Tibial nerve (tissue), 4 donors: ENCODE results near the gene CDR2. TPM values are rescaled to one million over a fixed set of nuclear protein-coding genes. Genes with fewer than 3 reads are reported as not detected.
A peak's percentile ranks its signal among the peaks of the same experiment; 100 is the strongest.
"Not testable (repeated sequence)": the region's sequence is repeated elsewhere in the genome, so short reads cannot be mapped to it uniquely, and the experiment has no call there.

ENCODE experiments used
- DNase-seq, 2 donors: peaks; one replicate each; pipeline ENCODE4 v3.0.0-alpha.2; 2019; ENCODE audit warnings: low spot score in 2 of 2
- H3K27ac ChIP-seq, 4 donors: fragments of 200-600 bp; sonication (generic) in 3 of 4; one replicate each; pipeline ENCODE4 v1.5.1; 2017 to 2019; ENCODE audit warnings: mild to moderate bottlenecking in 1 of 4
- H3K27me3 ChIP-seq, 2 donors: fragments of 200-600 bp; sonication (generic) in 1 of 2; one replicate each; pipeline versions ENCODE4 v1.5.1 to v1.6.0; 2017 to 2019
- H3K36me3 ChIP-seq, 3 donors: fragments of 200-600 bp; sonication (generic); one replicate each; pipeline ENCODE4 v1.5.1; 2018 to 2019
- H3K4me1 ChIP-seq, 4 donors: fragments of 200-600 bp; sonication (generic) in 3 of 4; one replicate each; pipeline ENCODE4 v1.5.1; 2017 to 2019
- H3K4me3 ChIP-seq, 4 donors: fragments of 200-600 bp; sonication (generic) in 3 of 4; one replicate each; pipeline ENCODE4 v1.5.1; 2017 to 2019; ENCODE audit warnings: mild to moderate bottlenecking in 1 of 4, moderate library complexity in 1 of 4
- H3K9me3 ChIP-seq, 4 donors: fragments of 200-600 bp; sonication (generic) in 3 of 4; one replicate each; pipeline ENCODE4 v1.5.1; 2017 to 2019
- EP300 ChIP-seq, 2 donors: sonication (generic); formaldehyde crosslinking; IDR thresholded peaks; one replicate each; pipeline ENCODE4 v1.6.1; 2017; ENCODE audit warnings: antibody characterized with exemption in 2 of 2, mild to moderate bottlenecking in 1 of 2
- POLR2A ChIP-seq, 2 donors: fragments of 450-650 bp; IDR thresholded peaks; one replicate each; pipeline ENCODE4 v1.6.1; 2017; ENCODE audit warnings: antibody characterized with exemption in 2 of 2, mild to moderate bottlenecking in 2 of 2, moderate library complexity in 2 of 2
- WGBS, 2 donors: methylation state at CpG; one replicate each; pipeline ENCODE4 v1.1.5; 2018; 5-methylcytosine and 5-hydroxymethylcytosine counted together
- total RNA-seq, 4 donors: library from RNA; depleted of rRNA; stranded (reverse); fragments of >200 nt; gene quantifications; one replicate each; pipeline ENCODE4 v1.1.0, GENCODE V29; 2016
- TF ChIP-seq, protein P1 (sequence below), 5 experiments: fragments of 200-600 bp in 3 of 5; fragments of 450-650 bp in 2 of 5; sonication (generic) in 3 of 5; IDR thresholded peaks; one replicate each; pipeline ENCODE4 v1.5.1; 2016 to 2019; ENCODE audit warnings: antibody characterized with exemption in 5 of 5, mild to moderate bottlenecking in 3 of 5, moderate library complexity in 2 of 5

CDR2 gene
- total RNA-seq, 4 donors from 2014 or later: 16.4 to 25.1 (median 18.7) TPM

DNA sequence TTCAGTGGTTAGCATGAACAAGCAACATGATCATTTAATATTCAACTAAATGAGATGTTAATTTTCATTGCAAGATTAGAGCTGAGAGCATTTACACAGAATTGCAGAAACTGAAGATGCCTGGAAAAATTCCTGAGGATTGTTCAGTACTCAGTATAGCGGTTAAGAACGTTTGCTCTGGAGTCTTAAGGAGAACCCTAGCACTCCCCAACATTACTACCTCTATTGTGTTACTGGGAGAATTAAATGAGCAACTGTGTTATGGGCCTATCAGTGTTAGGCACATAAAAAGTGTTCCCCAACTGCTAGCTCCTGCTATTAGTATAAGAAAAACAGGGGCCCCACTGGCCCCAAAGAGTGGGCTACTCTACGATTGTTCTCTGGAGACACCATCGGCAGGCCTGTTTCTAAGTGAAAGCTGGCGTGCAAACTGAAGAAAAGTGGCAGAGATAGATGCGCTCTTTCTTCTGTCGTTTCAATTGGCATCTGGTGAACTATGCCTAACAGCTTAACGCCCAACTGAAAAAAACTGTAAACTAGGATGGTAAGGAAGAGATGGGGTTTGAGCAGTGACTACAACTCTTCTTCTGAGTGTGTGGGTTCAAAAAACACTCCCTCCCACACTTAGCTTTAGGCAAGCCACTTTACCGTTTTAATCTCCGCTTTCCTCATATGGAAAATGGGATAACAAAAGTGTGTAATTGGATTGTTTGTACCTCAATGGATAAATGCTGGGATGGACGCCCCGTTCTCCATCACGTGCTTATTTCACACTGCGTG lies 1.3 kb downstream of the CDR2 start:
- WGBS, 2 donors: 36 to 44% methylated on average over 14 of the region's 14 CpGs
- H3K4me1 ChIP-seq: peaks cover 0 to 46% (median 14%) of the 10 kb centered on the region in 4 donors

DNA sequence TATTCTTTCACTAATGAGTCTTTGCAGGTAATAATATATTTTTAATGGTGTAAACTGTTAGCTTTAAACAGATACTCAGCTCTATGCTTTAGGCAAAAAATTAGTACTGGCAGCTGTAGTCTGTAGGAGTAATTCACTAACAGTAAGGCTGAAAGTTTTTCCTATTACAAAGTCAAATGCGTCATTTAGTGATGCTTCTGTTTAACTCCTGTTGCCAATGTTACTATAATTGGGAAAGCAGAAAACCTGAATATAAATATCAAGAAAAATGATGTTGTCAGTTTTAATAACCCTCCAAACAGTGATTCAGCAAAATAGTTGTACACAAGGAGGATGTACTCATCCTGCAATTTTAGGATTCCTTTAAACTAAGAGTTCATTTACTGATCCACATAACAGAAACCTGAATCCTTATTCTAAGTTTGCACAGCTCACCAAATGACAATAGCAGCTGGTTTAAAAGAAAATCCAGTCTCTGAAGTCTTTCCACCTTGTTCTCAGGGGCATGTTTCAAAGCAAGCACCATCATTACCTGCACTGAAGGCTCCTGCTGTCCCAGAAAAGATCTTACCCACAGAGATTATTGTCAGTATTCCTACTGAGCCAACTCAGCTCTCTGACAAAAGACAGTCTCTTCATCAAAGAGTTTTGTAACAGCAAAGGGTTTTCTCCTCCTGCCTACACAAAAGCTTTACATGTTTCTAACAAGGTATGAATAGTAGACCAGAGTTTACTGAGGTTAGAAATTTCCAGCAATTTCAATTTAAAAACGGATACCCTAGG lies 4.2 kb downstream of the CDR2 start:
- DNase-seq: no peak
- H3K4me1 ChIP-seq: peaks cover 0 to 43% (median 14%) of the 10 kb centered on the region in 4 donors
- WGBS, 2 donors: 52 to 56% methylated on average over 2 of the region's 2 CpGs
- no peak overlapping the region for H3K4me3 ChIP-seq
- no peaks in the 10 kb centered on the region for H3K9me3 ChIP-seq
- H3K36me3 ChIP-seq: no peaks in the 10 kb centered on the region
- TF ChIP-seq, protein P1, sequence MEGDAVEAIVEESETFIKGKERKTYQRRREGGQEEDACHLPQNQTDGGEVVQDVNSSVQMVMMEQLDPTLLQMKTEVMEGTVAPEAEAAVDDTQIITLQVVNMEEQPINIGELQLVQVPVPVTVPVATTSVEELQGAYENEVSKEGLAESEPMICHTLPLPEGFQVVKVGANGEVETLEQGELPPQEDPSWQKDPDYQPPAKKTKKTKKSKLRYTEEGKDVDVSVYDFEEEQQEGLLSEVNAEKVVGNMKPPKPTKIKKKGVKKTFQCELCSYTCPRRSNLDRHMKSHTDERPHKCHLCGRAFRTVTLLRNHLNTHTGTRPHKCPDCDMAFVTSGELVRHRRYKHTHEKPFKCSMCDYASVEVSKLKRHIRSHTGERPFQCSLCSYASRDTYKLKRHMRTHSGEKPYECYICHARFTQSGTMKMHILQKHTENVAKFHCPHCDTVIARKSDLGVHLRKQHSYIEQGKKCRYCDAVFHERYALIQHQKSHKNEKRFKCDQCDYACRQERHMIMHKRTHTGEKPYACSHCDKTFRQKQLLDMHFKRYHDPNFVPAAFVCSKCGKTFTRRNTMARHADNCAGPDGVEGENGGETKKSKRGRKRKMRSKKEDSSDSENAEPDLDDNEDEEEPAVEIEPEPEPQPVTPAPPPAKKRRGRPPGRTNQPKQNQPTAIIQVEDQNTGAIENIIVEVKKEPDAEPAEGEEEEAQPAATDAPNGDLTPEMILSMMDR (IDR thresholded peaks at IDR 0.05): no peak
- TF ChIP-seq EP300 (IDR thresholded peaks at IDR 0.05): no peak
- TF ChIP-seq POLR2A (IDR thresholded peaks at IDR 0.05): no peak
- no peaks in the 10 kb centered on the region for H3K27me3 ChIP-seq
- peak overlapping the region in 3 of 4 donors; percentile 31 to 56 (median 53) for H3K27ac ChIP-seq

More for the DNA sequence above, 1.3 kb downstream of the CDR2 start:
- no peaks in the 10 kb centered on the region for H3K27me3 ChIP-seq
- H3K36me3 ChIP-seq: no peaks in the 10 kb centered on the region
- TF ChIP-seq, protein P1 (IDR thresholded peaks at IDR 0.05): no peak
- TF ChIP-seq EP300 (IDR thresholded peaks at IDR 0.05) (no peak), POLR2A (IDR thresholded peaks at IDR 0.05) (no peak)
- H3K4me3 ChIP-seq: peak overlapping the region; percentile 75 to 95 (median 80)
- H3K27ac ChIP-seq: peak overlapping the region in 1 of 4 donors; percentile 88
- no peak for DNase-seq
- H3K9me3 ChIP-seq: no peaks in the 10 kb centered on the region

DNA sequence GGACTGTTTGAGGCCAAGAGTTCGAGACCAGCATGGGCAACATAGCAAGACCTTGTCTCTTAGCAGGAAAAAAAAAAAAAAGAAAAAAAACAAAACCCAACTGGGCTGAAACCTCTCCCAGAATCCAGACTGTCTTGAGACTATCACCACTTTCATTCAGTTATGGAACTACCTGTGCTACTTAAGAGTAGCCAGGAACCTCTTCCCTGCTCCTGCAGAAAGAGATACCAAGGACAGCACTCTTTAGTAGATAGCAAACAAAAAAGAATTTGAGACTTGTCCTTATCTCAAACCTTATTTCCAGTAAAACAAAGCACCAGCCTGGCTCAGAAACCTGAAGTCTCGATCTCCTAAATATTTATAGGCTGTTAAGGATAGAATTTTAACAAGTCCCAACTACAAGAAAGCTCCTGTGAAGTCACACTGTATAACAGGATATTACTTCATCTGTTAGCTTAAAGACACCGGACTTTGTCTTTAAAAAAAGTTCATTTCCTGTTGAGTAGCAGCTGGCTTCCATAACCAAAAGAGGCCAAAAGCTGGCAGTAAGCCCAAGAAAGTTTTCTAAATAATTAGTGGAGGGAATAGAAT lies 5.1 kb downstream of the CDR2 start:
- no peak for TF ChIP-seq POLR2A (IDR thresholded peaks at IDR 0.05)
- TF ChIP-seq, protein P1 (IDR thresholded peaks at IDR 0.05): no peak
- TF ChIP-seq EP300 (IDR thresholded peaks at IDR 0.05): no peak
- DNase-seq: no peak
- Histone ChIP-seq H3K36me3 (peaks cover 0 to 8% (median 6%) of the 10 kb centered on the region in 3 donors), H3K9me3 (no peaks in the 10 kb centered on the region), H3K4me1 (peaks cover 0 to 40% (median 14%) of the 10 kb centered on the region in 4 donors), H3K4me3 (no peak overlapping the region), H3K27ac (peak overlapping the region in 3 of 4 donors; percentile 31 to 56 (median 53)), H3K27me3 (no peaks in the 10 kb centered on the region)
- WGBS, 2 donors: 43 to 54% methylated on average over 3 of the region's 3 CpGs

GRCh38 chr16:22368200-22368826 lies 6.1 kb downstream of the CDR2 start:
- H3K4me3 ChIP-seq, H3K9me3 ChIP-seq, H3K27me3 ChIP-seq, DNase-seq: not testable (repeated sequence)
- Histone ChIP-seq H3K36me3 (peaks cover 0 to 17% (median 16%) of the 10 kb centered on the region in 3 donors), H3K27ac (peak overlapping the region in 1 of 4 donors; percentile 53), H3K4me1 (peaks cover 0 to 35% (median 10%) of the 10 kb centered on the region in 4 donors)
- WGBS, 2 donors: 92 to 96% methylated on average over 8 of the region's 8 CpGs

GRCh38 chr16:22366889-22367288 lies 7.5 kb downstream of the CDR2 start:
- Histone ChIP-seq H3K27ac (no peak overlapping the region), H3K36me3 (peaks cover 0 to 22% (median 17%) of the 10 kb centered on the region in 3 donors), H3K4me3 (no peak overlapping the region), H3K4me1 (peaks cover 0 to 21% (median 4%) of the 10 kb centered on the region in 4 donors), H3K9me3 (no peaks in the 10 kb centered on the region), H3K27me3 (no peaks in the 10 kb centered on the region)
- no peak for DNase-seq
- 94 to 95% methylated on average over 3 of the region's 3 CpGs for WGBS, 2 donors
- TF ChIP-seq EP300 (IDR thresholded peaks at IDR 0.05) (no peak), POLR2A (IDR thresholded peaks at IDR 0.05) (no peak)
- TF ChIP-seq, protein P1 (IDR thresholded peaks at IDR 0.05): no peak
